HCT116 (cell line): ENCODE results near the gene NUDT2.

Source experiments
- CEBPB ChIP-seq: IDR thresholded peaks from 2 replicates; pipeline ENCODE4 v1.6.1; 2012; ENCODE audit warnings: low read depth
- EZH2 ChIP-seq: fragments of 200-600 bp; sonication (generic); IDR thresholded peaks from 2 replicates; pipeline ENCODE4 v1.6.1; 2017; ENCODE audit warnings: antibody characterized with exemption, mixed run types
- POLR2A ChIP-seq: IDR thresholded peaks from 2 replicates; pipeline ENCODE4 v1.7.0; 2011; ENCODE audit warnings: borderline replicate concordance; ENCODE audit not compliant: insufficient read depth, insufficient read length; ENCODE audit errors: extremely low read depth
- POLR2AphosphoS5 ChIP-seq: IDR thresholded peaks from 2 replicates; pipeline ENCODE4 v1.6.1; 2011; ENCODE audit warnings: mild to moderate bottlenecking, low read depth, low read length, moderate library complexity
- SP1 ChIP-seq: IDR thresholded peaks from 2 replicates; pipeline ENCODE4 v1.6.1; 2012; ENCODE audit warnings: low read depth
- SRF ChIP-seq: IDR thresholded peaks from 2 replicates; pipeline ENCODE4 v1.6.1; 2012; ENCODE audit warnings: low read depth
- ZFX ChIP-seq: fragments of 450-650 bp; IDR thresholded peaks from 2 replicates; pipeline ENCODE4 v1.6.1; 2017
- TF ChIP-seq, protein P1 (sequence below): IDR thresholded peaks from 2 replicates; pipeline ENCODE4 v1.6.1; 2012; ENCODE audit warnings: low read depth
- TF ChIP-seq, protein P2 (sequence below), 3 experiments: fragments of 200-600 bp in 1 of 3; sonication (generic) in 1 of 3; IDR thresholded peaks in 2 of 3; conservative IDR thresholded peaks in 1 of 3; 2 replicates each; pipeline ENCODE4 v1.5.1; 2012 to 2017; ENCODE audit warnings: low read depth in 2 of 3, low read length in 2 of 3, antibody characterized with exemption in 1 of 3, borderline replicate concordance in 1 of 3, control low read depth in 1 of 3, mild to moderate bottlenecking in 1 of 3, mixed read lengths in 1 of 3, mixed run types in 1 of 3, moderate library complexity in 1 of 3; ENCODE audit not compliant: insufficient read depth in 1 of 3

DNA sequence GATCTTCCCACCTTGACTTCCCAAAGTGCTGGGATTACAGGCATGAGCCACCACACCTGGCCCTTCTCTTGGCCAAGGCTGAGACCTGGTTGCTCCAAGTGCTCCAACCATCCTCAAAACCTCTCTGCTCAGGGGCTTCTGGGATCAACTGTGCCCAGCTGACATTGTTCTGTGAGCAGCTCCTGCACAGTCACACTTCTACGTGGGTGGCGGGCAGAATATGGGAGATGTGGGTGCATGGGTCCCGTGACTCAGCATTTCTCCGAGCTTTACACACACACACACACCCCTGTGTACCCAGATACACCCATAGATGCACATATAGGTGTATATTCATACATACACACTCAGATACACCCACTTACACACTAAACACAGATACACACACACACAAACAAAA, 57.9 kb downstream of the NUDT2 start:
- TF ChIP-seq ZFX (no peak), POLR2A (no peak), POLR2AphosphoS5 (no peak), SP1 (no peak), EZH2 (no peak), SRF (no peak), CEBPB (no peak)
- TF ChIP-seq, protein P1, sequence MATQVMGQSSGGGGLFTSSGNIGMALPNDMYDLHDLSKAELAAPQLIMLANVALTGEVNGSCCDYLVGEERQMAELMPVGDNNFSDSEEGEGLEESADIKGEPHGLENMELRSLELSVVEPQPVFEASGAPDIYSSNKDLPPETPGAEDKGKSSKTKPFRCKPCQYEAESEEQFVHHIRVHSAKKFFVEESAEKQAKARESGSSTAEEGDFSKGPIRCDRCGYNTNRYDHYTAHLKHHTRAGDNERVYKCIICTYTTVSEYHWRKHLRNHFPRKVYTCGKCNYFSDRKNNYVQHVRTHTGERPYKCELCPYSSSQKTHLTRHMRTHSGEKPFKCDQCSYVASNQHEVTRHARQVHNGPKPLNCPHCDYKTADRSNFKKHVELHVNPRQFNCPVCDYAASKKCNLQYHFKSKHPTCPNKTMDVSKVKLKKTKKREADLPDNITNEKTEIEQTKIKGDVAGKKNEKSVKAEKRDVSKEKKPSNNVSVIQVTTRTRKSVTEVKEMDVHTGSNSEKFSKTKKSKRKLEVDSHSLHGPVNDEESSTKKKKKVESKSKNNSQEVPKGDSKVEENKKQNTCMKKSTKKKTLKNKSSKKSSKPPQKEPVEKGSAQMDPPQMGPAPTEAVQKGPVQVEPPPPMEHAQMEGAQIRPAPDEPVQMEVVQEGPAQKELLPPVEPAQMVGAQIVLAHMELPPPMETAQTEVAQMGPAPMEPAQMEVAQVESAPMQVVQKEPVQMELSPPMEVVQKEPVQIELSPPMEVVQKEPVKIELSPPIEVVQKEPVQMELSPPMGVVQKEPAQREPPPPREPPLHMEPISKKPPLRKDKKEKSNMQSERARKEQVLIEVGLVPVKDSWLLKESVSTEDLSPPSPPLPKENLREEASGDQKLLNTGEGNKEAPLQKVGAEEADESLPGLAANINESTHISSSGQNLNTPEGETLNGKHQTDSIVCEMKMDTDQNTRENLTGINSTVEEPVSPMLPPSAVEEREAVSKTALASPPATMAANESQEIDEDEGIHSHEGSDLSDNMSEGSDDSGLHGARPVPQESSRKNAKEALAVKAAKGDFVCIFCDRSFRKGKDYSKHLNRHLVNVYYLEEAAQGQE: no peak
- TF ChIP-seq, protein P2, sequence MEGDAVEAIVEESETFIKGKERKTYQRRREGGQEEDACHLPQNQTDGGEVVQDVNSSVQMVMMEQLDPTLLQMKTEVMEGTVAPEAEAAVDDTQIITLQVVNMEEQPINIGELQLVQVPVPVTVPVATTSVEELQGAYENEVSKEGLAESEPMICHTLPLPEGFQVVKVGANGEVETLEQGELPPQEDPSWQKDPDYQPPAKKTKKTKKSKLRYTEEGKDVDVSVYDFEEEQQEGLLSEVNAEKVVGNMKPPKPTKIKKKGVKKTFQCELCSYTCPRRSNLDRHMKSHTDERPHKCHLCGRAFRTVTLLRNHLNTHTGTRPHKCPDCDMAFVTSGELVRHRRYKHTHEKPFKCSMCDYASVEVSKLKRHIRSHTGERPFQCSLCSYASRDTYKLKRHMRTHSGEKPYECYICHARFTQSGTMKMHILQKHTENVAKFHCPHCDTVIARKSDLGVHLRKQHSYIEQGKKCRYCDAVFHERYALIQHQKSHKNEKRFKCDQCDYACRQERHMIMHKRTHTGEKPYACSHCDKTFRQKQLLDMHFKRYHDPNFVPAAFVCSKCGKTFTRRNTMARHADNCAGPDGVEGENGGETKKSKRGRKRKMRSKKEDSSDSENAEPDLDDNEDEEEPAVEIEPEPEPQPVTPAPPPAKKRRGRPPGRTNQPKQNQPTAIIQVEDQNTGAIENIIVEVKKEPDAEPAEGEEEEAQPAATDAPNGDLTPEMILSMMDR (IDR thresholded peaks at IDR 0.05 in 2 of 3, conservative IDR thresholded peaks at IDR 0.05 in 1 of 3; ENCODE audit: borderline replicate concordance in 1 of 3, insufficient read depth in 1 of 3, low read depth in 2 of 3, low read length in 2 of 3): no peak
